ENCODE measurements around the gene PEX16. TPM values are rescaled to one million over a fixed set of nuclear protein-coding genes. Genes with fewer than 3 reads are reported as not detected.
A peak's percentile ranks its signal among the peaks of the same experiment; 100 is the strongest.

Gene PEX16
- 19.5 and 28.7 TPM in 2 replicates for total RNA-seq

- peak; percentile 98 for DNase-seq (ENCODE audit: low read depth)
These were observed at the start of gene PEX16 for GRCh38 chr11:45917623-45918330. Gene PEX16, minus strand, starts transcription at chr11:45917877. Its CDS starts 66 bp downstream, at chr11:45917811.

DNA sequence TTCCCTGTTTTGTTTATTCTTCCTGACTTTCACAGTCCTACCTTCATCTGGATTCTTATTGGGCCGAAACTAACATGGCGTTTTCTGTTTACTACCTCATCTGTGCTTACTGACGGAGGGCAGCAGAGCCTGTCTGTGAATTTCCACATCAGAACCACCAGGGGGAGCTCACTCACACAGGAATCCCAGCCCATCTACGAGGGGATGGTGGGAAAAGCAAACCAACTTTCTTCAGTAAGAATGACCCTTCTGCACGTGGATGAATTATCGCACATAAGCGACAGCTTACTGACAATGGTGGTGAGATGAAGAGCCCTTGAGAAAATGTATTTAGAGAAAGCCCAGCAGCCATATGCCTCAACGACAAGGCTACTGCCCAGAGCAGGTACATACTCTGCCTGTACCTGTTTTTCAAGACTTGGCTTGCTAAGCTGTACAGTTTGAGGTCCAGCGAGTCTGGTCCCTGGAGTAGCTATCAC, 47.3 kb upstream of the PEX16 start:
- DNase-seq (ENCODE audit: low read depth) = peak; percentile 71

GRCh38 chr11:45961751-45962240, 44.1 kb upstream of the PEX16 start:
- DNase-seq (ENCODE audit: low read depth) = no peak

- no peak for DNase-seq (ENCODE audit: low read depth)
These were observed 42.9 kb upstream of the PEX16 start for GRCh38 chr11:45960387-45961095.

DNA sequence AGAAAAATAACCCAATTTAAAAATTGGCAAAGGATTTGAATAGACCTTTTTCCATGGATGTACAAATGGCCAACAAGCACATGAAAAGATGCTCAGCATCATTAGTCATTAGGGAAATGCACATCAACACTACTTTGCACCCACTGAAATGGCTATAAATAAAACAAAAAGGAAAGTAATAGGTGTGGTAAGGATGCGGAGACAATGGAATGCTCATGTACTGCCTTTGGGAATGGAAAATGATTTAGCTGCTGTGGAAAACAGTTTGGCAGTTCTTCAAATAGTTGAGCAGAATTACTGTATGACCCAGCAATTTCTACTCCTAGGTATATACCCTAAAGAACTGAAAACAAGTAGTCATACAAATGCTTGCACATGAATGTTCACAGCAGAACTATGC, 42.2 kb upstream of the PEX16 start:
- DNase-seq (ENCODE audit: low read depth) = no peak

DNA sequence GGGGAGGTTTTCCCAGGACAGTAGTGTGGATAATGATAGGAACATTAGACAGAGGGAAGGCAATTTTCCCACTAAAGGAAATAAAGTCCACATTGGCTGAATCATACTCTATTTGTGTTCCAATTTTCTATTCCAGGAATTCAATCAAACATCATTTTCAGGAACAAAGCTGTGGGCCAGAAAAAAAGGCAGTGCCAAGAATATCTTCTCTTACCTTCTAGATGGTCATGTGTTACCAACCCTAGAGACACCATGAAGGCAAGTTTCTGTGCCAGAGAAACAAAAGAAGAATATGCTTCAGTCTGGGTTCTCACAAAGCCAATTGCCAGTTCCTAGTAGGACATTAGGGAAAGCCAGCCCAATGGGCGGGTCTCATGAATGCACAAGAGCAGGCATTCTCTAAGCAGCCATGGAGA, 32.3 kb upstream of the PEX16 start:
- peak; percentile 6 for DNase-seq (ENCODE audit: low read depth)

- peak; percentile 78 for DNase-seq (ENCODE audit: low read depth)
These were observed 30.7 kb upstream of the PEX16 start for GRCh38 chr11:45948356-45948755.

DNA sequence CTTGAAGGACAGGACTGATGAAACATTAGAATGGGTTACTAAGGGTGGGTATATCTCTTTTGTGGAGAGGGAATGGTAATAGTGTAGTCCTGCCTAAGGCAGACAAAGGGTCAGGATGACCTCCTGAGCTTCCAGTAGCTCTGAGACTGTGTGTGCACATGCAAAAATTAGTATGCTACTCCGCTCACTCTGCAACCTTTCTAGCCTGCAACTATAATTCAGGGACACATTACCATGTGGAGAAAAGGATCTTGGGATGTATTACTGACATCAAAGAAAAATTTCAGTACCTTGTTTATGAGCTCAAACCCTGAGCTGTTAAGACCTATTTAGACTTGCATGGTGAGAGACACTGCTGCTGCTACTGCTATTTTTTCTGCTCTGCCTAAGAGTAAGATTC, 30.2 kb upstream of the PEX16 start:
- no peak for DNase-seq (ENCODE audit: low read depth)

- DNase-seq (ENCODE audit: low read depth) = no peak
These were observed 27.8 kb upstream of the PEX16 start for GRCh38 chr11:45945397-45945999.

GRCh38 chr11:45942381-45942780, 24.7 kb upstream of the PEX16 start:
- DNase-seq (ENCODE audit: low read depth) = peak; percentile 83

DNA sequence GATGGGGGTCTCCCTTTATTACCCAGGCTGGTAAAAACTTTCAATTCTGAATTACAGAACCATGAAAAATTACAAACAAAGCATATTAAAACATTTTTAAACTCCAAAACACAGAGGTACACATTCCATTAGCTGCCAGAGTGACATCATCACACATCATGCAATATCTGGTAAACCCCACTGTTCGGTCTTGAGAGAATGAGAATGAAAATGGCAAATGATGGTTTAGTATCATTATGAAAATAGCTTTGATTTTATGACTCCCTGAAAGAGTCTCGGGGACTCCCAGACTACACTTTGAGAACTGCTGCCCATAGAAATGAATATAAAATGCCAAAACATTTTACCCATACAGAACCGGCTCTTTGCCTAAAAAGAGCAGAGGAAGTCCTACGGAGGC, 23.6 kb upstream of the PEX16 start:
- DNase-seq (ENCODE audit: low read depth) = no peak

DNA sequence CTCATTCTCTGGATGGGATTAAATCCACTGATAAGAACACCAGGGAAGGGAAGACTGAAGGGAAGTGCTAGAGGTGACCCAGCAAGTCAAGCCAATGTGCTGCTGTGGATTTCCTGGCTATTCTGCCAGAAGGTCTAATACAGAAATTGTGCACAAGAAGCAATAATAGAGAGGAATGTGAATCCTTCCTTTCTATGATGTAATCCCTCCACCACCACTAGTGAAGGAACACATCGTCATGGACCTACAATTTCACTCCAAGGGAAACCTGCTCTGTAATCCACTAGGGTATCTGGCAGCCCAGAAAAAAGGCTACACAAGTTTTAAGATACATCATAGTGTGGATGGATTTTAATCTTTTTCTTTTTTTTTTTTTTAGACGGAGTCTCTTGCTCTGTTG, 22.2 kb upstream of the PEX16 start:
- peak; percentile 31 for DNase-seq (ENCODE audit: low read depth)

DNA sequence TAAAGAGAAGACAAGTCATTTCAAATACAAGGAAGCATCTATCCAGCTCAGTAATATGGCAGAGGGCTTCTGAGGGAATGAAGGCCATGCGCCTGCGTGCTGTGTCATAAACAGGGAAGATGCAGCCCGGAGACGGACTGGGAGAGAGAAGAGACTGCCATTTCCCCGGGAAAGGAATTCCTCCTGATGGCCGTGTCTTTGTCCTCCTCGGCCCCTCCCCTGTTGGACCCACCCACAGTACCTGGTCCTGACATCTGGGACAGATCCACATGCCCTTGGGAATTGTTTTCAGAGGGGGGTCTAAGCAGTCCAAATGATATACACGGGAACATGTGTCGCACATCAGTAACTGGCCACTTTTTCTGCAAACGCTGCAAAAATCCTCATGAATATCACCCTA, 20.2 kb upstream of the PEX16 start:
- DNase-seq (ENCODE audit: low read depth) = no peak

DNA sequence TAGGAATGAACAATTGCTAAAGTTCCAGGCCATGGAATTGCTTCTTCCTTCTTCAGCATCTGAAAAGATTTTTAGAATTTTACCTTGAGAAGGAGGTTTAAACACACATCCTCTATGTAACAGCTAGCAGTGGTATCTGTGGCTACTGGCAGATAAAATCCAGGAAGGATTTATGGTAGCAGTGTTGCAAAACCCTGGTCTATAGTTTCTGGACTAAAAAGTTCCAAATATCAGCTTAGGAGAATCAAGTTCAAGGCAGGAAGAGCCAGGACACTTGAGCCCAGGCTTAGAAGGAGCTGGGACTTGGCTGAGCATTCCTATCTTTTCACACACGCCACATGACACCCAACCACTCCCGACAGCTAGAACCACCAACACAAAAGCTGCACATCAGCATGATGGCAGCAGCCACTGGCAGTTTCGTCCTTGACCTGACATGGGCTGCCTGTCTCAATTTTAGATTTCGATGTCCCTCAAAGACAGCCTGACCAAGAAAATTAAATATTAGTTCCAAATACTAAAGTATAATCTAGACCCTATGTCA, 18.9 kb upstream of the PEX16 start:
- no peak for DNase-seq (ENCODE audit: low read depth)

DNA sequence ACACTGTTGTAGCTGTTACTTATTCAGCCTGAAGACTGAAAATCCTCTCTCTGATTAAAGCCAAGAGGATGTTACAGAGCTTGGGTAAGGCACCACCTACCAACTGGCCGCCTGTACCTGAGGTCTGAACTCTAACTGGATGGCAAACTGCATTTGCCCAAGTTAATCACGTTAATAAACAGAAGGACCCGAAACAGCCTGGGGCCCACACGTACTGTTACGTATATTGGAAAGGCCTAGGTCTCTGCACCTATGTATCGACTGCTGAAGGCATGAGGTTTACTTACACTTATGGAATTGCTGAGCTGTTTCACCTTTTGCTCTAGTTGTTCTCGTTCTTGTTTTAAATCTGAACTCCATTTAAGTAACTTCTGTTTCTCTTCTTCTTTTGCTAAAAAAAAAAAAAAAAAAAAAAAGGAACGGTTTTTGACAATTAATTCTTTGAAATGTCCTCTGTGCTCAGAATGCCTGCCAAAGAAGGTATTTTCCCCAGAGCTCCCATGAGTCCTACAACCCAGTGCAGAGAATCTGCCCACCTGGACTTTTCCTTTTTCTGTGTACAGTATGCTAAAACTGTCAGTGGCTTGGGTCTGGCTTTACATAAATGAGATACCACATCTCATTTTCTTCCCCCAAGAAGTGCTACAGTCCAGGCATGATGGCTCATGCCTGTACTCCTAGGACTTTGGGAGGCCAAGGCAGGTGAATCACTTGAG, 17.8 kb upstream of the PEX16 start:
- no peak for DNase-seq (ENCODE audit: low read depth)

- DNase-seq (ENCODE audit: low read depth) = no peak
These were observed 17.1 kb upstream of the PEX16 start for GRCh38 chr11:45934580-45935318.

DNA sequence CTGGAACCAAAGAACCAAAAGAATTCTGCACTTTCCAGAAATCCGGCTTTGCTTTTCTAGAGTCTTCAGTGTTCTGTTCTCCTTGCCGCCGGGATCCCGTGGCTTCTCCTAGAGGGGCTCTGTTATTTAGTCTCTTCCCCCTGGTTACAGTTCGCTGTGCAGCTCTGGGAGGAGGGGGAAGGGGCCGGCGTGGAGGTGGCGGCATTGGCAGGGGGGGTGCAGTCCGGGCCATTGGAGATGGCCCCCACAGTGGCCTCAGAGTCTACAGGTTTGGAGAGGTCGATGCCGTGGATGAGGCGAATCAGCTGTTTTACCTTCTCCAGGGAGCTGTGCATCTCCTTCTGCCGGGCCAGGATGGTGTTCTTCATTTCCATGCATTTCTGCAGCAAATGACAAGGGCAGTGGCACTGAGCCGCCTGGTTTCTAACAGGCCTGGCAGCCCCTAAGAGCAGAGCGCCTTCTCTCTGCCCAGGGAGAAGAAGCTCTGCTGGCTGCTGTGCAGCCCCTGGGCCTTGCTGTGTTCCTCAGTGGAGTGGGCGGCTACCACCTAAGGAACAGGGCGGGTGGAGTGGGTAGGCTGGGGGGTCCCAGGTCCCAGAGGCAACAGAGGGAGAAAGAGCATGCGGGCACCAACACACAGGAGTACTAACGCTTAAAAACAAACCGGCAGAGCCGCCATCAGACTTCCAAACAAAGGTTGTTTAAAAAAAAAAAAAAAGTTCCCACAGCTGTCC, 16.3 kb upstream of the PEX16 start:
- DNase-seq (ENCODE audit: low read depth) = no peak

DNA sequence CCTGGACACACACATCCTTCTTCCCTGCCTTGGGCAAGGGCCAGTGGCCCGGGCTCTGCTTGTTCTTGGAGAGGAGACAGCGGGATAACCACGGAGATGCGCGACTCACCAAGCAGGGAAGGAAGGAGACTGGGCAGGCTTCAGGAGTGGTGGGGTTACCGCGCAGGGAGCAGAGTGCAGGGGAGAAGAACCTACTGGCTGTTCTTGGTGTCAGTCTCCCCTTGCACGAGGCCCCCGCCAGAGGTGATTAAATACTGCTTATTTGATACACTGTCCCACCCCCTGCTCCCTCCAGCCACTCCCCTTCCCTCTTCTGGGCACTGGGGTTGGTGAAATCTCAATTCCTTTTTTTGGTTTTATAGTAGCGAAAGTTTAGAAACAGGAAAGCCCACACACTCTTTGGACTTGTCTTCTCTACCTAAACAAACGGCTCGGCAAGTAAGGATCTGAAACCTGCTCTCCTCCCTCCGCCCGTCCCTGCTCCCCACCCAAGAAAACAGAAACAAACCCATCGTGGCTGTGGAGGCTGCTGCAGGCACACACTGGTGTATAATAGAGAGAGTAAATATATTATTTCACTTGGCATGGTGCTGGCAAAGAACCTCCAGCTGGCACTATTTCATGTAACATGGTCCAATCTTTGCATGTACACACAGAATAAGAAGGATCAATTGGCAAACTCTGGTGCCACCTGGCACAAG, 15.6 kb upstream of the PEX16 start:
- peak; percentile 25 for DNase-seq (ENCODE audit: low read depth)

DNA sequence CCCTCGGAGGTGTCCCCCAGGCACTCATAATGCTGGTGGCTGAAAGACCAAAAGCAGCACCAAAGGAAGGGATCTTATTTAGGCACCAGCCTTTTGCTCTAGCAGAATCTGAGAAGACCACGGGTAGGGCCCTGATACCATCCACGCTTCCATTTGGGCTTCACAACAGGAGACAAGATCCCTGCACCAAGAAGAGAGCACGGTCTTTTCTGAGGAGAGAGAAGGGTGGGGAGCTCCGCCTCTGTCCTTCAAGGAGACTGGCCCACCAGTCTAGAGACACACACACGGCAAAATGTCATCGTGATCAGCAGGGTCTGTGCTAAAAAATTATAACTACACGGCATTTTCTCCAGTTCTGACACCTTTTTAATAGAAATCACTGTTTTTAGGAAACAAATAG, 14.5 kb upstream of the PEX16 start:
- DNase-seq (ENCODE audit: low read depth) = no peak

GRCh38 chr11:45931739-45932138, 14.1 kb upstream of the PEX16 start:
- DNase-seq (ENCODE audit: low read depth) = no peak
